RWPE2 (cell line): ENCODE measurements around the gene FERD3L.

Experiments used
- ATAC-seq: fragments of 200-7000 bp; cut with Tn5 transposase; 3 replicates; pipeline ENCODE4 v1.9.1; 2021; ENCODE audit warnings: low read depth
- DNase-seq: peaks from one replicate; pipeline ENCODE4 v3.0.0-alpha.2; 2020; ENCODE audit warnings: low spot score
- H3K27ac ChIP-seq: fragments of 450-650 bp; 2 replicates; pipeline ENCODE4 v1.5.1; 2017; ENCODE audit warnings: mild to moderate bottlenecking; ENCODE audit not compliant: poor library complexity, severe bottlenecking
- H3K27me3 ChIP-seq: fragments of 250-450 bp; sonication (Bioruptor Pico); 2 replicates; pipeline ENCODE4 v1.5.1; 2021; ENCODE audit warnings: mild to moderate bottlenecking, moderate library complexity; ENCODE audit not compliant: insufficient read depth, poor library complexity, severe bottlenecking
- H3K36me3 ChIP-seq: fragments of 250-450 bp; sonication (Bioruptor Pico); 2 replicates; pipeline ENCODE4 v1.5.1; 2020; ENCODE audit warnings: low read depth, mild to moderate bottlenecking, moderate library complexity
- H3K4me1 ChIP-seq: fragments of 250-450 bp; sonication (Bioruptor Pico); 2 replicates; pipeline ENCODE4 v1.5.1; 2021; ENCODE audit warnings: mild to moderate bottlenecking, moderate library complexity; ENCODE audit not compliant: insufficient read depth, poor library complexity, severe bottlenecking
- H3K4me3 ChIP-seq: fragments of 250-450 bp; sonication (Bioruptor Pico); 2 replicates; pipeline ENCODE4 v1.5.1; 2021; ENCODE audit warnings: mild to moderate bottlenecking, moderate library complexity; ENCODE audit not compliant: severe bottlenecking
- H3K9me3 ChIP-seq: fragments of 250-450 bp; sonication (Bioruptor Pico); 2 replicates; pipeline ENCODE4 v1.5.1; 2021; ENCODE audit warnings: mild to moderate bottlenecking, moderate library complexity; ENCODE audit not compliant: severe bottlenecking
- TF ChIP-seq, protein P1 (sequence below): fragments of 450-650 bp; IDR thresholded peaks from one replicate; pipeline ENCODE4 v1.5.1; 2017; ENCODE audit warnings: mild to moderate bottlenecking, moderate library complexity; ENCODE audit not compliant: poor library complexity, severe bottlenecking

Gene FERD3L

DNA sequence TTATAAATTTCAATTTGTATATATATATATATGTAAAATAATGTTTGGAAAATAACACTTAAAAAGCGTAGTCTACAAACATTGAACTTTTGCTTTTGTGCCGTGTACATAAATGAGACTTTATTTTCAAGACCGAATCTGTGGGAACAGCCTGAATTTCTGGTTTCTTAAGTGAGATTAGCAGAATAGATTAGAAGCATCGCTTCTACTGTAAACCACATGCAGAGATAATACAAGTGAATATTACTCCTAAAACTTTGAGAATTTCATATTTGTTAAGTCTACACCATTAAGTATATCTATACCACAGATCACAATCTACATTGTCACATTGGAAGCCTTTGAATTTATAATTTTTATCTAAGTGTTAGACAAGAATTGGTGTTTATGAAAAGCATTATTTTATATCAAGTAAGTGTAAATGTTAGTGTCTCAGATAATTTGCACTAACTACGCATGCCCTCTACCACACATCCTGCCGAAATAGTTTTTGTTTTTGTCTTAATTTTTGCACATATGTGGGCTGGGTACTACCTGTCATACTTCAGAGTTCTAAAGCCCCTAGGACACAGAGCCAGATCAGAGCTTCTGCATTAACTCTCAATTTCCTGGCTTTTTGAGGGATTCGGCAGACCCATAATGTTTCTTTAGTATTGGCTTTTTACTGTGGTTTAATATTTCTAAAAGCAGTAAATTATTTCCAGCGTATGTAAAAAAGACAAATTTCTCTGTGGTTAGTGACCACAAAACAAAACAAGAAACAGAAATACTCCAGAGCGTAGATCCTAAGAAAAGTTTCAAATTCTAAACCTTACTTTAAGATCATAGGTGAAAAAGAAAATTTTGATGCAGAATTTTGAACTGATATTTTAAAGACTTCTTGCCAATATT is 47.8 kb downstream of the FERD3L start:
- Histone ChIP-seq H3K9me3 (no peaks in the 10 kb centered on the region), H3K36me3 (no peaks in the 10 kb centered on the region), H3K27ac (no peak overlapping the region), H3K4me1 (no peaks in the 10 kb centered on the region), H3K4me3 (no peak overlapping the region), H3K27me3 (peaks cover 32% of the 10 kb centered on the region)
- TF ChIP-seq, protein P1, sequence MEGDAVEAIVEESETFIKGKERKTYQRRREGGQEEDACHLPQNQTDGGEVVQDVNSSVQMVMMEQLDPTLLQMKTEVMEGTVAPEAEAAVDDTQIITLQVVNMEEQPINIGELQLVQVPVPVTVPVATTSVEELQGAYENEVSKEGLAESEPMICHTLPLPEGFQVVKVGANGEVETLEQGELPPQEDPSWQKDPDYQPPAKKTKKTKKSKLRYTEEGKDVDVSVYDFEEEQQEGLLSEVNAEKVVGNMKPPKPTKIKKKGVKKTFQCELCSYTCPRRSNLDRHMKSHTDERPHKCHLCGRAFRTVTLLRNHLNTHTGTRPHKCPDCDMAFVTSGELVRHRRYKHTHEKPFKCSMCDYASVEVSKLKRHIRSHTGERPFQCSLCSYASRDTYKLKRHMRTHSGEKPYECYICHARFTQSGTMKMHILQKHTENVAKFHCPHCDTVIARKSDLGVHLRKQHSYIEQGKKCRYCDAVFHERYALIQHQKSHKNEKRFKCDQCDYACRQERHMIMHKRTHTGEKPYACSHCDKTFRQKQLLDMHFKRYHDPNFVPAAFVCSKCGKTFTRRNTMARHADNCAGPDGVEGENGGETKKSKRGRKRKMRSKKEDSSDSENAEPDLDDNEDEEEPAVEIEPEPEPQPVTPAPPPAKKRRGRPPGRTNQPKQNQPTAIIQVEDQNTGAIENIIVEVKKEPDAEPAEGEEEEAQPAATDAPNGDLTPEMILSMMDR: no peak
- DNase-seq: no peak
- ATAC-seq: no peak

DNA sequence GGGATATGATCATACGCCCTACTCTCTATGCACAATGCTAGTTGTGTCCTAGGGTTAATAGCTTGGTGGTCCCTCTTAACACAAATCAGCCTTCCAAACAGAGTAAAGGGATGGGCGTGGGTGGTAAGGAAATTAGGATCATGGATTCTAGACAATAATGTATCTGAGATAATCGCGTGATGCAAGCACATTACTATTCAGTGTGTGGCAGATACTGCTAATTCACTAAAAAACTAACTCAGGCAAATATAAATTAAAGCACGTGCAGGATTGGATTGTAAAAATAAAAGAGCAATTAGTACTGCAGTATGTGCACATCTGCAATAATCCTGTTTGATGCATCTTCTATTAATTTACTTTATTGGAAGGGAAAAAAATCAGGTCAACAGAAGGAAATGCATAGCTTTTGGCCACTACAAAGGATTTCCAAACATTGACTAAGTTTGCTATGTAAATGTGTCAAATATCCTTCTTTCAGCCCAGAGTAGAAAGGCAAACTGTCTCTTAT is 49.8 kb downstream of the FERD3L start:
- H3K4me3 ChIP-seq: no peak overlapping the region
- H3K4me1 ChIP-seq: no peaks in the 10 kb centered on the region
- DNase-seq (no peak), ATAC-seq (no peak)
- H3K9me3 ChIP-seq: no peaks in the 10 kb centered on the region
- TF ChIP-seq, protein P1: no peak
- H3K27ac ChIP-seq: no peak overlapping the region
- no peaks in the 10 kb centered on the region for H3K36me3 ChIP-seq
- H3K27me3 ChIP-seq: peaks cover 32% of the 10 kb centered on the region
